Upper lobe of left lung (tissue), 6 donors: ENCODE data around the gene HIP1. TPM values are rescaled to one million over a fixed set of nuclear protein-coding genes. Genes with fewer than 3 reads are reported as not detected.
A peak's percentile ranks its signal among the peaks of the same experiment; 100 is the strongest.

Experiments used
- ATAC-seq, 2 donors: fragments of 200-7000 bp; cut with Tn5 transposase; one replicate each; pipeline ENCODE4 v1.9.1; 2022; ENCODE audit warnings: mild to moderate bottlenecking in 2 of 2, moderate library complexity in 2 of 2; ENCODE audit not compliant: low FRiP score in 2 of 2
- DNase-seq, 2 donors: peaks; one replicate each; pipeline ENCODE4 v3.0.0-alpha.2; 2019 to 2020
- H3K27ac ChIP-seq, 4 donors: fragments of 200-600 bp; sonication (generic); one replicate each; pipeline ENCODE4 v1.5.1; 2016 to 2019
- H3K27me3 ChIP-seq, 4 donors: fragments of 200-600 bp; sonication (generic); one replicate each; pipeline ENCODE4 v1.5.1; 2017 to 2019
- H3K36me3 ChIP-seq, 4 donors: fragments of 200-600 bp; sonication (generic); one replicate each; pipeline ENCODE4 v1.5.1; 2016 to 2019
- H3K4me1 ChIP-seq, 4 donors: fragments of 200-600 bp; sonication (generic); one replicate each; pipeline ENCODE4 v1.5.1; 2018 to 2019
- H3K4me3 ChIP-seq, 4 donors: fragments of 200-600 bp; sonication (generic); one replicate each; pipeline ENCODE4 v1.5.1; 2017 to 2019; ENCODE audit warnings: mild to moderate bottlenecking in 2 of 4, moderate library complexity in 1 of 4
- H3K9me3 ChIP-seq, 4 donors: fragments of 200-600 bp; sonication (generic); one replicate each; pipeline ENCODE4 v1.5.1; 2018 to 2019
- EP300 ChIP-seq, 4 donors: sonication (generic); formaldehyde crosslinking; IDR thresholded peaks; one replicate each; pipeline ENCODE4 v1.5.1; 2017; ENCODE audit warnings: antibody characterized with exemption in 4 of 4, control low read depth in 2 of 4
- POLR2A ChIP-seq, 4 donors: fragments of 450-650 bp; IDR thresholded peaks; one replicate each; pipeline ENCODE4 v1.5.1; 2016 to 2017; ENCODE audit warnings: antibody characterized with exemption in 4 of 4, mild to moderate bottlenecking in 2 of 4
- POLR2AphosphoS5 ChIP-seq, 2 donors: sonication (generic); formaldehyde crosslinking; IDR thresholded peaks; one replicate each; pipeline ENCODE4 v1.5.1; 2017; ENCODE audit warnings: antibody characterized with exemption in 2 of 2
- WGBS, 2 donors: methylation state at CpG; one replicate each; pipeline ENCODE4 v1.1.5; 2017 to 2018; 5-methylcytosine and 5-hydroxymethylcytosine counted together
- total RNA-seq, 6 donors: library from RNA; depleted of rRNA in 4 of 6; stranded (reverse); fragments of >200 nt in 4 of 6; gene quantifications; one replicate each; pipeline versions ENCODE4 v1.1.0 to v1.2.1, GENCODE V29; 2016 to 2021
- TF ChIP-seq, protein P1 (sequence below), 6 experiments: fragments of 450-650 bp in 4 of 6; fragments of 200-600 bp in 2 of 6; sonication (generic) in 2 of 6; IDR thresholded peaks; one replicate each; pipeline ENCODE4 v1.5.1; 2016 to 2019; ENCODE audit warnings: antibody characterized with exemption in 6 of 6
- donor health status: DM: no; HTN: no; CAD: no; lungs with moderate emphysema.
- donor health status: DM: no; HTN: yes; CAD: no; lungs with severe emphysema.

The HIP1 gene
- total RNA-seq, 6 donors from 2014 or later = 43.9 to 66.0 (median 55.2) TPM

DNA sequence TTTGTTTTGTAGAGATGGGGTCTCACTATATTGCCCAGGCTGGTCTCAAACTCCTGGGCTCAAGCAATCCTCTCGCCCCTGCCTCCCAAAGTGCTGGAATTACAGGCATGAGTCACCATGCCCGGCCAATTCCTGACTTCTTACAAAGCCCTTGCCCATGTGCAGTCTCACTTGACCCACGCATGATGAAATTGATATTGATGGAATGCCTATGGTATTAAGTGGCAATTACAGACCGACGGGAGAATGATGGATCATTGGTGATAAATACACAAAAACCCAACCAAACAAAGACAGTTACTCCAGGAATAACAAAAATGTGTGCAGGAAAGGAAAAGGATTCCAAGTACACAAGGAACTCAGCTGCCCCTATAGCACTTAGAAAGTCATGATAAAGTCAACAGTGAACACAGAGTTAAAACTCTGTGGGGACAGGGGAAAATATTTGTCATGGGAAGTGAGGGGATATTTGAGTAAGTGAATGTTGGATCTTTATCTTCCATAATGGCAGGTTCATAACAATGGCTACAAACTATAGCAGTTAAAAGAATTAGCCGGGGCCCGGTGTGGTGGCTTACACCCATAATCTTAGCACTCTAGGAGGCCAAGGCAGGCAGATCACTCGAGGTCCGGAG is 21.6 kb downstream of the HIP1 start:
- Histone ChIP-seq H3K27me3 (no peaks in the 10 kb centered on the region), H3K9me3 (no peaks in the 10 kb centered on the region), H3K4me3 (no peak overlapping the region), H3K4me1 (peaks cover 16 to 33% (median 30%) of the 10 kb centered on the region in 4 donors), H3K27ac (peak overlapping the region in 1 of 4 donors; percentile 17), H3K36me3 (no peaks in the 10 kb centered on the region)
- WGBS, 2 donors = 89% methylated on average over 9 of the region's 9 CpGs
- DNase-seq (no peak), ATAC-seq (no peak)
- TF ChIP-seq, protein P1, sequence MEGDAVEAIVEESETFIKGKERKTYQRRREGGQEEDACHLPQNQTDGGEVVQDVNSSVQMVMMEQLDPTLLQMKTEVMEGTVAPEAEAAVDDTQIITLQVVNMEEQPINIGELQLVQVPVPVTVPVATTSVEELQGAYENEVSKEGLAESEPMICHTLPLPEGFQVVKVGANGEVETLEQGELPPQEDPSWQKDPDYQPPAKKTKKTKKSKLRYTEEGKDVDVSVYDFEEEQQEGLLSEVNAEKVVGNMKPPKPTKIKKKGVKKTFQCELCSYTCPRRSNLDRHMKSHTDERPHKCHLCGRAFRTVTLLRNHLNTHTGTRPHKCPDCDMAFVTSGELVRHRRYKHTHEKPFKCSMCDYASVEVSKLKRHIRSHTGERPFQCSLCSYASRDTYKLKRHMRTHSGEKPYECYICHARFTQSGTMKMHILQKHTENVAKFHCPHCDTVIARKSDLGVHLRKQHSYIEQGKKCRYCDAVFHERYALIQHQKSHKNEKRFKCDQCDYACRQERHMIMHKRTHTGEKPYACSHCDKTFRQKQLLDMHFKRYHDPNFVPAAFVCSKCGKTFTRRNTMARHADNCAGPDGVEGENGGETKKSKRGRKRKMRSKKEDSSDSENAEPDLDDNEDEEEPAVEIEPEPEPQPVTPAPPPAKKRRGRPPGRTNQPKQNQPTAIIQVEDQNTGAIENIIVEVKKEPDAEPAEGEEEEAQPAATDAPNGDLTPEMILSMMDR (IDR thresholded peaks at IDR 0.05) = no peak
- TF ChIP-seq EP300 (IDR thresholded peaks at IDR 0.05) = no peak
- TF ChIP-seq POLR2A (IDR thresholded peaks at IDR 0.05) = no peak
- TF ChIP-seq POLR2AphosphoS5 (IDR thresholded peaks at IDR 0.05) = no peak

DNA sequence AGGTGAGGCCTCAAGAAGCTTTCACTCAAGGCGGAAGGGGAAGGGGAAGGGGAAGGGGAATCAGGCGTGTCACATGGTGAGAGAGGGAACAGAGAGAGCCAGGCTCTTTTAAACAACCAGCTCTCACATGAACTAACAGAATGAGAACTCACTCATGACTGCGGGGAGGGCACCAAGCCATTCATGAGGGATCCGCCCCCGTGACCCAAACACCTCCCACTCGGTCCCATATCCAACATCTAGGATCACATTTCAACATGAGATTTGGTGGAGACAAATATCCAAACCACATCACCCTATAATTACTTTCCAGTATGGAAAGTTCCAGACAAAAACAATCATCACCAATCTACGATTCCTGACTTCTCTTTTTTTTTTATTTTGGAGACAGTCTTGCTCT is 22.9 kb downstream of the HIP1 start:
- Histone ChIP-seq H3K36me3 (no peaks in the 10 kb centered on the region), H3K27me3 (no peaks in the 10 kb centered on the region), H3K4me3 (no peak overlapping the region), H3K27ac (no peak overlapping the region), H3K9me3 (no peaks in the 10 kb centered on the region), H3K4me1 (peaks cover 29 to 45% (median 39%) of the 10 kb centered on the region in 4 donors)
- ATAC-seq (no peak), DNase-seq (no peak)
- TF ChIP-seq EP300 (IDR thresholded peaks at IDR 0.05) (no peak), POLR2A (IDR thresholded peaks at IDR 0.05) (no peak), POLR2AphosphoS5 (IDR thresholded peaks at IDR 0.05) (no peak)
- TF ChIP-seq, protein P1 (IDR thresholded peaks at IDR 0.05) = no peak
- 83 to 91% methylated on average over 7 of the region's 7 CpGs for WGBS, 2 donors

DNA sequence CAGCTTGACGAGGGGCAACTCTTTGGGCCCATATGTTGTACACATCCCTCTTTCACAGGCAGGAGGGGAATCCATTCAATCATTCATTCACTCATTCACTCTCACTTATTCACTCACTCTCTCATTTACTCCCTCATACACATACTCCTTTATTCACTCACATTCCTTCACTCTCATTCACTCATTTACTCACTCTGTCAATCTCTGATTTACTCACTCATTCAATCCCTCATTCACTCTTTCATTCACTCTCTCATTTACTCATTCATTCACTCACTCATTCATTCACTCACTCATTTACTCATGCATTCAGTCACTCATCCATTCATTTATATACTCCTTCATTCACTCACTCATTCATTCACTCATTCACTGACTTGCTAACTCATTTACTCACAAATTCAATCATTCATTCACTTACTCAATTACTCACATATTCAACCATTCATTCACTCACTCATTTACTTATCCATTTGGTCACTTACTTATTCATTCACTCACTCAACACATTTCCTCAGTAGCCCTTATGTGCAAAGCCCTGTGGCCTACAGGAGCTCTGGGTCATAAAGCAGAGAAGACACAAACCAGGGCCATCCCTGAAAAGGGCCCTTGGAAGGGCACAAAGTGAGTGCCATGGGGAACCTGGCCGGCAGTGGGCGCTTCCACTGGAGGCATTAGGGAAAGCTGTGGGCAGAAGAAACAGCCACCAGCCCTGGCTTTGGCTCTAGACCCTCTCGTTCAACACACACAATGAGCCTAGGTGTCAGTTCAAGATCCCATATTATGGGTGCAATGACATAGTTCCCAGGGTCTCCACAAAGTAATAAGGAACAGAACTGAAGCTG is 26.0 kb downstream of the HIP1 start:
- 58 to 72% methylated on average over 4 of the region's 4 CpGs for WGBS, 2 donors
- Histone ChIP-seq H3K27ac (peak overlapping the region; percentile 60 to 79 (median 78)), H3K4me1 (peaks cover 28 to 37% (median 33%) of the 10 kb centered on the region in 4 donors), H3K4me3 (no peak overlapping the region), H3K27me3 (no peaks in the 10 kb centered on the region), H3K36me3 (no peaks in the 10 kb centered on the region), H3K9me3 (peaks cover 6 to 16% (median 11%) of the 10 kb centered on the region in 4 donors)
- ATAC-seq (no peak), DNase-seq (no peak)
- no peak for TF ChIP-seq POLR2A (IDR thresholded peaks at IDR 0.05)
- TF ChIP-seq POLR2AphosphoS5 (IDR thresholded peaks at IDR 0.05) = no peak
- no peak for TF ChIP-seq EP300 (IDR thresholded peaks at IDR 0.05)
- TF ChIP-seq, protein P1 (IDR thresholded peaks at IDR 0.05) = no peak

DNA sequence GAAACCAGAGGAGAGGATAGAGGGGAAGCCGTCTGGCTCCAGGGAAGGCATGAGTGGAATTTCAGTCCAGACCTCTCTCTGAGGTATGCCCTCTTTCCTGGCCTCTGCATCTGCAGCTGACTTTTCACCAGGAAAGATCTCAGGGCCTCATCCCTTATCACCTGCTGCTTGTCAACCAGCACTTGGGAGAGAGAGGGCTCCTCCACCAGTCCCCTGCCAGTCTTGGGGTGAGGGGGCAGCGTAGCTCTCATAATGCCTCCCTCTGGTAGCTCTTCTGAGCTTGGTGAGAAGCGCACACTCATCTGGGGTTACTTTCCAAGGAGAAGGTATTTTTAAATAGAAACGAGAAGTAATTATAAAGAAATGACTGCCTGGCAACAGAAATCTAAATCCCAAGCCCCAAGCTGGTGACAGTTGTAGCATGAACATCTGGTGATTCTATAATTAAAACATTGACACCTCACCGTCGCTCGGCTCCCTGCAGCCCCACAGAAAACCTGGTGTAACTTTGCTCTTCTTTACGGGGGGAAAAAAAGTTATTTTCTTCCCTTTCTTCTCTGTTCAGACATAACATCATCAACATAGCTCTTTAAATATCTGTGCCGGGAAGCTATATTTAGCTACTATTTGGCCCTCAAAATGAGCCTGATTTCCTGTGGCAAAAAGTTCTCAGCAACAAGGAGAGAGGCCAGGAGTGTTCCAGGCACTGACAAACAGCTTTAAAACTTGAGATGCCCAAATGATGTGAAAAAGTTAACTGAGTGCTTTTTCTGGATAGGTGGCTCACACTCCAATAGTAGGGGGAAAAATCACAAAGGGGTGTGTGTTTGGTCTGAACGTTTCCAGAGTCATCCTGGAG is 26.9 kb downstream of the HIP1 start:
- ATAC-seq (no peak), DNase-seq (no peak)
- Histone ChIP-seq H3K27ac (peak overlapping the region; percentile 60 to 79 (median 78)), H3K4me3 (no peak overlapping the region), H3K27me3 (no peaks in the 10 kb centered on the region), H3K36me3 (no peaks in the 10 kb centered on the region), H3K4me1 (peaks cover 28 to 36% (median 32%) of the 10 kb centered on the region in 4 donors), H3K9me3 (peaks cover 6 to 16% (median 11%) of the 10 kb centered on the region in 4 donors)
- TF ChIP-seq POLR2A (IDR thresholded peaks at IDR 0.05) (no peak), EP300 (IDR thresholded peaks at IDR 0.05) (no peak), POLR2AphosphoS5 (IDR thresholded peaks at IDR 0.05) (no peak)
- TF ChIP-seq, protein P1 (IDR thresholded peaks at IDR 0.05) = no peak
- WGBS, 2 donors = 19 to 25% methylated on average over 10 of the region's 10 CpGs
